ENCODE results near the gene ABTB2.
A peak's percentile ranks its signal among the peaks of the same experiment; 100 is the strongest.

Gene ABTB2

DNA sequence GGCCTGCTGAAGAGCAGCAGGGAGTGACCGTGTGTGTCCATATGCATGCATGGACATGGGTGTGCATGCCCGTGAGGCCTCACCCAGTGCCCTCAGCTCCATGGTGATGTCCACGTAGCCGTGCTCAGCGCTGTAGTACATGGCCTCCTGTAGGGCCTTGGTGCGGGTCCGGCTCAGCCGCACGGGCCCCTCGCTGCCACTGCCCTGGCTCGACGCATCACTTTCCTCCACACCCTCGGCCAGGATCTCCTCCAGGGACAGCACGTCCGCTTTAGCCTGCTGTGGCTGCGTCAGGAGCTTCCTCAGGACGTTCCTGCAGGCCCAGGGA is 195.4 kb downstream of the ABTB2 start:
- DNase-seq: no peak

DNA sequence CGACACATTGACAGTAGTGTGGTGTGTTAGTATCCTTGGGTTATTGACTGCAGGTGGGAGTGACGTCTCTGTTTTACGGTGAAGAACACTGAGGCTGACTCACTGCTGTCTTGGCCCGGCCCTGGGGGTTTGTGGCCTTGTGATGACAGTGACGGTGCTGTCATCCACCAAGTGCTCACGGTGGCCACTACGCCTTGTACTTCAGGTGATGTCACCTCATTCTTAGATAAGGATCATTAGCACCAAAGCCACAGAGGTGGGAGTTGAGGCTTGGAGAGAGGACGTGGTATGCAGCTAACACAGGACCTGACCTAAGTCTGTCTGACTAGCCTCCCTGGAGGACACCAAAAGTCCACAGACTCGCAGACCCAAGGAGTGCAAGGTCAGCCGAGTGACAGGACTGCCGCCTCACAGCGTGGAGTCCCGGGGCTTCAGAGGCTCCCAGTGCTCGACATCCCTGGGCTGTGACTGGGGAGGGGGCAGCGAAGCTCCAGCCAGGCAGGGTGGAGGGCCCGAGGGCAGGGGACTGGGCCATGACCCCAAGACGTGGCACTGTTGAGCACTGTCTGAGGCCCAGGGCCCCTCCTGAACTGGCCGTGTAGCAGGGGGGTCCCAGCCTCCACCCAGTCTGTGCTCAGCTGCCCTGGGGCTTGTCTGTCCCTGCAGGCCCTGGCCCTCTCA is 195.9 kb downstream of the ABTB2 start:
- DNase-seq: peak; percentile 46

GRCh38 chr11:34161361-34161760 is 196.4 kb downstream of the ABTB2 start:
- DNase-seq: no peak

DNA sequence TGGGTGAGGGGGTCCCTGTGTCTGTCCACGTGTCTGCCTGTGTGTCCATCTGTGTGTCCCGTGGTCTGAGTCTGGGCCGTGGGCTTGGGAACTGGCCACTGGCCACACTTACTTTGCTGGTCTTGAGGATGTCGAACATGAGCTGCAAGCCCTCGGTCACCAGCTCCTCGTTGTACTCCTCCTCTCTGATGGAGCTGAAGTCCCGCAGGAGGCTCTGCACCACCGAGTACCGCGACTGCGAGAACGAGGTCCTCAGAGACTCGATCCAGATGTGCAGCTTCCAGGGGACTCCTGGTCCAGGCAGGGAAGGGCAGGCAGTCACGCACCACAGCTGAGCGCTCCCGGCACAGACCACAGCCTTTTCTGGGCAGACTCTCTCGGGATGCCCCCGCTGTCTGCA is 197.0 kb downstream of the ABTB2 start:
- no peak for DNase-seq

DNA sequence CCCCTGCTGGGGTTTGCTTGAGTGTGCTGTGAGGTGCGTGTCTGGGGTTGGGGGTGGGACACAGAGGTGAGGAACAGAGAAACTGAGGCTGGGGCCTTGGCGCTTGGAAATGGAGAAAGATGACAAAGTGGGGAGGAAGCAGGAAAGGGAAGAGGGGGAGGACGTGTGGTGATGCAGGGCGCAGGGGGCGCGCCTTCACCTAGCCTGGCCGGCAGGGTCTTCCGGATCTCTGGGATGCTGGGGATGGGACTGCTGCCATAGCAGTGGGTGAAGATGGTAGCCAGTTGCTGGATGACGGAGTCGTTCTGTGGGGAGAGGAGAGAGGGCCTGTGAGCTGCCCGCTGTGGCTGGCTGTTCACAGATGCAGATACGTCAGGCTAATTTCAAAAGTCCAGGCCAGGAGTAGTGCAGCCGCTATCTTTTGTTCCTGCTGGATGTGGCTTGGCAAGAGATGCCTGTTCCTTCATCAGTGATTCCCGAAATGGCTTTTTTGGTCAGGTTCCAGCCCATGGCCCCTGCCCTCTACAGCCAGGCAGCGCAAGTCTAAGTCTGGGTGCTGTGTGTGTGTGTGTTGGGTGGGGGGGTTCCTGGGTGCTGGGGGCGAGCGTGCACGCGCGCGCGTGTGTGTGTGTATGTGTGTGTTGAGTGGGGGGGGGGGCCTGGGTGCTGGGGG is 197.6 kb downstream of the ABTB2 start:
- no peak for DNase-seq

GRCh38 chr11:34158661-34159060 is 199.1 kb downstream of the ABTB2 start:
- no peak for DNase-seq

DNA sequence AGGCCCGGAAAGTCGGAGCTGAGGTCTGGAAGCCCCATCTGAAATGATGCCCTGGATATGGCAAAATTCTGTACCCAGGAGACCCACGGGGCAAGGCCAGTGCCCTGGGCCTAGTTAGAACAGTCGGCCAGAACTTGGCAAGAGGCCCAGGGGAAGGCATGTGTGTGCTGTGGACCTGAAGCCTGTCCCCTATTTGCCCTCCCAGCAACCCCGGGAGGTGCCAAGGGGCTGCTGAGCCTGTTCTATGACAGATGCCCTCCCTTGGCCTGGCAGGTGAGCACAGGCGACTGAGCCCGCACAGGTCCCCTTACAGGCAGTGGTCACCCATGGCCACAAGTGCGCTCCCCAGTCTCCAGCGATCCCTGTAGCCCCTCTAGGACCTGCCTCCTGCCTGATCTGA is 200.6 kb downstream of the ABTB2 start:
- no peak for DNase-seq

- DNase-seq: no peak
Observed at GRCh38 chr11:34155757-34156062, 202.1 kb downstream of the ABTB2 start.

GRCh38 chr11:34155057-34155756 is 202.6 kb downstream of the ABTB2 start:
- no peak for DNase-seq

- no peak for DNase-seq
Observed at GRCh38 chr11:34154059-34154875, 203.5 kb downstream of the ABTB2 start.

GRCh38 chr11:34151916-34152845 is 205.6 kb downstream of the ABTB2 start:
- DNase-seq: no peak

GRCh38 chr11:34151166-34151565 is 206.6 kb downstream of the ABTB2 start:
- no peak for DNase-seq

GRCh38 chr11:34150494-34151151 is 207.2 kb downstream of the ABTB2 start:
- peak; percentile 69 for DNase-seq

DNA sequence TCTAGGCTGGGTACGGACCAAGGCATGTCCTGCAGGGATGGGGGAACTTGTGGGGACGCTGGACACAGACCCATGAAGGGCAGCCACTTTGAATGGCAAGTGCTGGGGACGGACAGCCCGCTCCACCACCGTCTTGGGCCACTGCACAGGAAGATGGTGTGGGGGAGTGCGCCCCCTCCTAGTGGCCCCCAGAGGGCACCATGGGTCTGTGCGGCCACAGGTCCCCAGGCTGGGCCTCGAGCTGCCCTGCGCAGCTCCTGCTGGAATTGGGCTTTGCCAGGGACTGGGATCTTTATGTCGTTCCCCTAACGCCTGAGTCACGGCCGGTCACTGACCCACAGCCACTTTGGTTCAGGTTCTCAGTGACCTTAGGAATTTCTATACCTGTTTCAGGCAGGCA is 208.0 kb downstream of the ABTB2 start:
- peak; percentile 18 for DNase-seq

- DNase-seq: no peak
Observed at GRCh38 chr11:34149274-34149673, 208.5 kb downstream of the ABTB2 start.

DNA sequence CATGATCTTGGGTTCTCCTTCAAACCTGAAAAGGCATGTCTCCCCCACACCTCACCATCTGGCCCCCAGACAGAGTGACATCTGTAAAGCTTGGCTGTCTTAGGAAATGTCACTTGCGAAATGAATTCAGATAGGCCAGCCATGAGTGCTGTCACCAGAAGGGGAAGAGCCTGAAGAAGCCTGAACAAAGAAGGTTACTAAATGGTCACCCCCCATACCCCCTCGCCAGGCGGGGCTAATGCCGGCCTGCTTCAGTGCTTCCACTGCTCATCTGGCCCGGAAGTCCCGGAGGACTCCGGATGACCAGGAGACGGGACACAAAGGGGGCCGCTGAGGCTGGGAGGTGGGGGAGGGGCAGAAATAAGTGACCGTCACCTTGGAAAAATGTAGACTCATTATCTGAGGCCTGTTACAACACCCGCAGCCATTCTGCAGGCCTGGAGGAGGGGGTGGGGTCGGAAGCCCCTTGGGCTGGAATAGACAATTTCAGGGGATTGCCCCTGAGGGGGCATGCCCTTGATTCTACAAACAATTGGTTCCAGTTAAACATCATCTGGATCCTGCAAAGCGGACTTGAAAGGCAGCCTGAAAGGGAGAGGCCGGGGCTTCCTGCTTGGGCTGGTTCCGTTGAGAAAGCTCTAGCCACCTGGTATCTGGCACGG is 209.2 kb downstream of the ABTB2 start:
- DNase-seq: no peak

- no peak for DNase-seq
Observed at GRCh38 chr11:34147581-34147980, 210.2 kb downstream of the ABTB2 start.

DNA sequence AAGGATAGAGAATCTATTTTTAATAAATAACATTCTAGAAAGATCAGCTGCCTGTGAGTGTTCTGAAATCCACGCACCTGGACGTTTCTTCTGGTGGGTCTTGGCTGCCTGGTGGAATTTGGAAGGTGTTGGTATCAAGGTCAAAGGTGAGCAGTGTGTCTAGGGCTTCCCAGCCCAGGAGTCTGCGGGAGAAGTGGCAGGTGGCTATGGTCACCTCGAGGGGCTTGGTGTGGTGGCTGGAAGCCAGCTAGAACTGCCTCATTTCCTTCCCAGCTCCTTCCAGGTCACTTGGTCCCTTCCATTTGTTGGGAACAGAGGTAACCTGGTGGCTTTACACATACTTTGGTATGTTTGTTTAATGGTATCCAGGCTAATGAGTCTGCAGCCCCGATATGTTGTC is 210.9 kb downstream of the ABTB2 start:
- no peak for DNase-seq

DNA sequence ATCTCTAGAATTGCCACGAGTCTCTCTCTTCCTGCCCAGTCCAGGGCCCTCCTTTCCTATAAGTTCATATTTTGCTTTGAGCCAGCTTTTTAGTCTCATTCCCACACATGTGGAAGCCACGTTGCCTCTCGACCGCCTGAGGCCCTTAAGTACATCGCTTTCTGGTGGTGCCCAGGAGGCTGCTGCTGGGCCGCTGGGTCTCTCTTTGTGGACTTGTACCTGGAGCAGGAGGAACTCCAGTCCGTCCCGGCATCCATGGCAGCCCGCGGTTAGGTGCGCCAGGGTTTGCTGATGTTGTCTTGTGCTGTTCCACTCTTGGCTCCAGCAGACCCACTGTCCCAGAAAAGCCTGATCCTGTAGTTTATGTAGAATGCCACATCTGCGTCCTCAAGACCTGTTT is 211.4 kb downstream of the ABTB2 start:
- no peak for DNase-seq

DNA sequence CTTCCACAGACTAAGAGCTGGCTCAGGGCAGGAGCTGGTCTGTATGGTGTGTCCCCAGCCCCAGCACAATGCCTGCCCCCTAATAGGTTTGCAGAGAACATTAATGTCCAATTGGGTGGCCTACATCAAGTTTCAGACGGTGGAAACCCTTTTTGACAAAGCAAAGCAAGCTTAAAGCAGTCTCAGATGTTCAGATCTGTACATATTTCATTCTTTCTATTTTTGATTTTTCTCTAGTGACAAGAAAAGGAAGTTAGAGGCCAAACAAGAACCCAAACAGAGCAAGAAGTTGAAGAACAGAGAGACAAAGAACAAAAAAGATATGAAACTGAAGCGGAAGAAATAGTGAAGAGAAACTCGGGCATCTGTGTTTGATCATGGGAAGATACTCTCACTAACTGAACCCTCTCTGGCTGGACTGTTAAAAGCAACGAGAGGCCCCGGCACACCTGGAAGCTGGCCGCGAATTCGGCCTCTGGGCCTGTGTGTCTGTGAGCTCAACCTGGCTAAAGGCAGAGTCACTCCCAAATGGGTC is 211.9 kb downstream of the ABTB2 start:
- DNase-seq: no peak

GRCh38 chr11:34145073-34145472 is 212.7 kb downstream of the ABTB2 start:
- no peak for DNase-seq

Data from fibroblast of skin of right biceps (primary cell).